GM20431 (cell line): ENCODE data around the gene BMPR1B.
"Not testable (repeated sequence)": the region's sequence is repeated elsewhere in the genome, so short reads cannot be mapped to it uniquely, and the experiment has no call there.

ENCODE experiments used
- in situ Hi-C: fragments of 300-500 bp; cut with MseI, MboI; formaldehyde crosslinking; loops from one replicate; pipeline ENCODE4 v1.15.0; 2020; ENCODE audit warnings: low sequenced_read_pairs; ENCODE audit not compliant: unreplicated experiment

BMPR1B gene

GRCh38 chr4:95013236-95013635, 255.5 kb downstream of the BMPR1B start:
- in situ Hi-C loops, result no loop called here

GRCh38 chr4:95014068-95014467, 256.3 kb downstream of the BMPR1B start:
- in situ Hi-C loops, result no loop called here

- in situ Hi-C loops, result no loop called here
Observed at GRCh38 chr4:95017305-95018064, 259.7 kb downstream of the BMPR1B start.

GRCh38 chr4:95018785-95019184, 261.0 kb downstream of the BMPR1B start:
- in situ Hi-C loops, result no loop called here

GRCh38 chr4:95020521-95020920, 262.8 kb downstream of the BMPR1B start:
- in situ Hi-C loops, result no loop called here

- in situ Hi-C loops, result no loop called here
Observed at GRCh38 chr4:95021099-95021498, 263.3 kb downstream of the BMPR1B start.

GRCh38 chr4:95023110-95023509, 265.4 kb downstream of the BMPR1B start:
- in situ Hi-C loops, result no loop called here

- in situ Hi-C loops, result no loop called here
Observed at GRCh38 chr4:95027905-95028618, 270.3 kb downstream of the BMPR1B start.

GRCh38 chr4:95038791-95039190, 281.0 kb downstream of the BMPR1B start:
- in situ Hi-C loops, result no loop called here

GRCh38 chr4:95044324-95044837, 286.6 kb downstream of the BMPR1B start:
- in situ Hi-C loops, result no loop called here

- in situ Hi-C loops, result no loop called here
Observed at GRCh38 chr4:95045429-95045828, 287.7 kb downstream of the BMPR1B start.

GRCh38 chr4:95048296-95048695, 290.5 kb downstream of the BMPR1B start:
- in situ Hi-C loops, result no loop called here

GRCh38 chr4:95049551-95050233, 291.9 kb downstream of the BMPR1B start:
- in situ Hi-C loops, result no loop called here

- in situ Hi-C loops, result no loop called here
Observed at GRCh38 chr4:95050980-95051701, 293.4 kb downstream of the BMPR1B start.

GRCh38 chr4:95051702-95052020, 293.9 kb downstream of the BMPR1B start:
- in situ Hi-C loops, result no loop called here

- in situ Hi-C loops, result no loop called here
Observed at GRCh38 chr4:95058991-95059390, 301.2 kb downstream of the BMPR1B start.

GRCh38 chr4:95059663-95060062, 301.9 kb downstream of the BMPR1B start:
- in situ Hi-C loops, result no loop called here

GRCh38 chr4:95061220-95061619, 303.5 kb downstream of the BMPR1B start:
- in situ Hi-C loops, result no loop called here

- in situ Hi-C loops, result not testable (repeated sequence)
Observed at GRCh38 chr4:95061801-95062200, 304.0 kb downstream of the BMPR1B start.

GRCh38 chr4:95066050-95066449, 308.3 kb downstream of the BMPR1B start:
- in situ Hi-C loops, result no loop called here
